ENCODE measurements around the gene ELOB.

The ELOB gene

DNA sequence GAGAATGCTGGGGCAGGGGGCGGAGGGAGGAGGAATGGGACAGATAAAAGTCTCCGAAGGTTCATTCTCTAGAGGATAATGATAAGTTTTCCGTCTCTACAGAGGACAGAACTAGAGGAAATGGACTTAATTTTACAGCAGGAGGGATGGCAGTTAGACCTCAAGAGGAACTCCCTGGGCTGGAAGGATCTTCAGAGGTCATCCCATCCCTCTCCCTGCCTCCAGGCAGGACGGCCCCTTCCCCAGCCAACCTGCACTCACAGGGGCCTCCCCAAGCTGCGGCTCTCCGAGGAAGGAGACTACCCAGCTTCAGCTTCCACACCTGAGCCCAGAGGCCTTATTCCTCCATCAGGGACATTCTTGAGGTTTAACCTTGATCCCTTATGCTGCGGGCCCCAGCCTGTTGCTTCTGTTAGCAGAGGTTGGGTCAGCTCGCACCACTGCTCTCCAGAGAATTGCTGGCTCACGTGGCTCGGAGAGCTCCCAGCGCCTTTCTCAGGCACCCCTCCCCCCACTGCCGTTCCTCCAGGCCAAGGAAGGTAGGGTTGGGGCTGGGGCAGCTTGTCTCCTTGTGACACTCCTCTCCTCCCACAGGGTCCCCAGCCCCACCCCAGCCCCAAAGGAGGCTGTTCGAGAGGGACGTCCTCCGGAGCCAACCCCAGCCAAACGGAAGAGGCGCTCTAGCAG lies 8.5 kb downstream of the ELOB start:
- DNase-seq (ENCODE audit: low read depth in 2 of 2), result no peak

DNA sequence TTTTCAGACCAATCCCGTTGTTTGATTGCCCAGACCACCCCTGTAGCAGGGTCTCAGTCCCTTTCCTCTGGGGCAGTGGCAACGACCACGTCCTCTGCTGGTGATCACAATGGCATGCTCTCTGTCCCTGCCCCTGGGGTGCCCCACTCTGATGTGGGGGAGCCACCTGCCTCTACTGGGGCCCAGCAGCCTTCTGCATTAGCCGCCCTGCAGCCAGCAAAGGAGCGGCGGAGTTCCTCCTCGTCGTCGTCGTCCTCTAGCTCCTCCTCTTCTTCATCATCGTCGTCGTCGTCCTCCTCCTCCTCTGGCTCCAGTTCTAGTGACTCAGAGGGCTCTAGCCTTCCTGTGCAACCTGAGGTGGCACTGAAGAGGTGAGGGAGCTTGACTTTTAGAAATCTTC lies 9.2 kb downstream of the ELOB start:
- DNase-seq (ENCODE audit: low read depth in 2 of 2), result no peak

DNA sequence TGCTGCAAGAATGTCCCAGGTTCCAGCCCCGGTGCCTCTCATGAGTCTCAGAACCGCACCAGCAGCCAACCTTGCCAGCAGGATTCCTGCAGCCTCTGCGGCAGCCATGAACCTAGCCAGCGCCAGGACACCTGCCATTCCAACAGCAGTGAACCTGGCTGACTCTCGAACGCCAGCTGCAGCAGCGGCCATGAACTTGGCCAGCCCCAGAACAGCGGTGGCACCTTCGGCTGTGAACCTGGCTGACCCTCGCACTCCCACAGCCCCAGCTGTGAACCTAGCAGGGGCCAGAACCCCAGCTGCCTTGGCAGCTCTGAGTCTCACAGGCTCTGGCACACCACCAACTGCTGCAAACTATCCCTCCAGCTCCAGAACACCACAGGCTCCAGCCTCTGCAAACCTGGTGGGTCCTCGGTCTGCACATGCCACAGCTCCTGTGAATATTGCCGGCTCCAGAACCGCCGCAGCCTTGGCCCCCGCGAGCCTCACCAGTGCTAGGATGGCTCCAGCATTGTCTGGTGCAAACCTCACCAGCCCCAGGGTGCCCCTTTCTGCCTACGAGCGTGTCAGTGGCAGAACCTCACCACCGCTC lies 9.8 kb downstream of the ELOB start:
- no peak for DNase-seq (ENCODE audit: low read depth in 2 of 2)

DNA sequence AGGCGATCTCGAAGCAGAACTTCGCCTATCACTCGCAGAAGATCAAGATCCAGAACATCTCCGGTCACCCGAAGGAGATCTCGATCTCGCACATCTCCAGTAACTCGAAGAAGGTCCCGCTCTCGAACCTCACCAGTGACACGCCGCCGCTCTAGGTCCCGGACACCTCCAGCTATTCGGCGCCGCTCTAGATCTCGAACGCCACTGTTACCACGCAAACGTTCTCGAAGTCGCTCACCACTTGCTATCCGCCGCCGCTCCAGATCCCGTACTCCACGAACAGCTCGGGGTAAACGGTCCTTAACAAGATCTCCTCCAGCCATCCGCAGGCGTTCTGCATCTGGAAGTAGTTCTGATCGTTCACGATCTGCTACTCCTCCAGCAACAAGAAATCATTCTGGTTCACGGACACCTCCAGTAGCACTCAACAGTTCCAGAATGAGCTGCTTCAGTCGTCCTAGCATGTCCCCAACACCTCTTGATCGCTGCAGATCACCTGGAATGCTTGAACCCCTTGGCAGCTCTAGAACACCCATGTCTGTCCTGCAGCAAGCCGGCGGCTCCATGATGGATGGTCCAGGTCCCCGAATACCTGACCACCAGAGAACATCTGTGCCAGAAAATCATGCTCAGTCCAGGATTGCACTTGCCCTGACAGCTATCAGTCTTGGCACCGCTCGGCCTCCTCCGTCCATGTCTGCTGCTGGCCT lies 10.5 kb downstream of the ELOB start:
- no peak for DNase-seq (ENCODE audit: low read depth in 2 of 2)

DNA sequence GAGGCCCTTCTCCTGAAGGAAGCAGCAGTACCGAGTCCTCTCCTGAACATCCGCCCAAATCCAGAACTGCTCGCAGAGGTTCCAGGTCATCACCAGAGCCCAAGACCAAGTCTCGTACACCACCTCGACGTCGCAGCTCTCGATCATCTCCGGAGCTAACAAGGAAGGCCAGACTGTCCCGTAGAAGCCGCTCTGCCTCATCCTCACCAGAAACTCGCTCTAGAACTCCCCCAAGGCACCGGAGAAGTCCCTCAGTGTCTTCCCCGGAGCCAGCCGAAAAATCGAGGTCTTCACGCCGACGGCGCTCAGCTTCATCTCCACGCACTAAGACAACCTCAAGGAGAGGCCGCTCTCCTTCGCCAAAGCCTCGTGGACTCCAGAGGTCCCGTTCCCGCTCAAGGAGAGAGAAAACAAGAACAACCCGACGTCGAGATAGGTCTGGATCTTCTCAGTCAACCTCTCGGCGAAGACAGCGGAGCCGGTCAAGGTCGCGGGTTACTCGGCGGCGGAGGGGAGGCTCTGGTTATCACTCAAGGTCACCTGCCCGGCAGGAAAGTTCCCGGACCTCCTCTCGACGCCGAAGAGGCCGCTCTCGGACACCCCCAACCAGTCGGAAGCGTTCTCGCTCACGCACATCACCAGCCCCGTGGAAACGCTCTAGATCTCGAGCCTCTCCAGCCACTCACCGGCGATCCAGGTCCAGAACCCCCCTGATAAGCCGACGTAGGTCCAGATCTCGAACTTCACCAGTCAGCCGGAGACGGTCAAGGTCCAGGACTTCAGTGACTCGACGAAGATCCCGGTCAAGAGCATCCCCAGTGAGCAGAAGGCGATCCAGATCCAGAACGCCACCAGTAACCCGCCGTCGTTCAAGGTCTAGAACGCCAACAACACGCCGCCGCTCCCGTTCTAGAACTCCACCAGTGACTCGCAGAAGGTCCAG lies 11.3 kb downstream of the ELOB start:
- DNase-seq (ENCODE audit: low read depth in 2 of 2), result no peak

DNA sequence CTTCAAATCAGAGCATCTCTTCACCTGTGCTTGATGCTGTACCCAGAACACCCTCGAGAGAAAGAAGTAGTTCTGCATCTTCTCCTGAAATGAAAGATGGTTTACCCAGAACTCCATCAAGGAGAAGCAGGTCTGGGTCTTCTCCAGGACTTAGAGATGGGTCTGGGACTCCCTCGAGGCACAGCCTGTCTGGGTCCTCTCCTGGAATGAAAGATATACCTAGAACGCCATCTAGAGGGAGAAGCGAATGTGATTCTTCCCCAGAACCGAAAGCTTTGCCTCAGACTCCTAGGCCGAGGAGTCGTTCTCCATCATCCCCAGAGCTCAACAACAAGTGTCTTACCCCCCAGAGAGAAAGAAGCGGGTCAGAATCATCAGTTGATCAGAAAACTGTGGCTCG lies 12.4 kb downstream of the ELOB start:
- no peak for DNase-seq (ENCODE audit: low read depth in 2 of 2)

DNA sequence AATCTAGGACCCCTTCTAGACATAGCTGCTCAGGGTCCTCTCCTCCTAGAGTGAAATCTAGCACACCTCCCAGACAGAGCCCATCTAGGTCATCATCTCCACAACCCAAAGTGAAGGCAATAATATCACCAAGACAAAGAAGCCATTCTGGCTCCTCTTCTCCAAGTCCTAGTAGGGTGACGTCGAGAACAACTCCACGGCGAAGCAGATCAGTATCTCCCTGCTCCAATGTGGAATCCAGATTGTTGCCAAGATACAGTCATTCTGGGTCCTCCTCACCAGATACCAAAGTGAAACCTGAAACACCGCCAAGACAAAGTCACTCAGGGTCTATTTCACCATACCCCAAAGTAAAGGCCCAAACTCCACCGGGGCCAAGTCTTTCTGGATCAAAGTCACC lies 13.9 kb downstream of the ELOB start:
- no peak for DNase-seq (ENCODE audit: low read depth in 2 of 2)

DNA sequence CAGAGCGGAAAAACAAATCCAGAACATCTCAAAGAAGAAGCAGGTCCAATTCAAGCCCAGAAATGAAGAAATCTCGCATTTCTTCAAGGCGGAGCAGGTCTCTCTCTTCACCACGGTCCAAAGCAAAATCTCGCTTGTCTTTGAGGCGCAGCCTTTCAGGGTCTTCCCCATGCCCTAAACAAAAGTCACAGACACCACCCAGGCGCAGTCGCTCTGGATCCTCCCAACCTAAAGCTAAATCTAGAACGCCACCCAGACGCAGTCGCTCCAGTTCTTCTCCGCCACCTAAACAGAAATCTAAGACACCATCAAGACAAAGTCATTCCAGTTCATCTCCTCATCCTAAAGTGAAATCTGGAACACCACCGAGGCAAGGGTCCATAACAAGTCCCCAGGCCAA lies 14.4 kb downstream of the ELOB start:
- no peak for DNase-seq (ENCODE audit: low read depth in 2 of 2)

DNA sequence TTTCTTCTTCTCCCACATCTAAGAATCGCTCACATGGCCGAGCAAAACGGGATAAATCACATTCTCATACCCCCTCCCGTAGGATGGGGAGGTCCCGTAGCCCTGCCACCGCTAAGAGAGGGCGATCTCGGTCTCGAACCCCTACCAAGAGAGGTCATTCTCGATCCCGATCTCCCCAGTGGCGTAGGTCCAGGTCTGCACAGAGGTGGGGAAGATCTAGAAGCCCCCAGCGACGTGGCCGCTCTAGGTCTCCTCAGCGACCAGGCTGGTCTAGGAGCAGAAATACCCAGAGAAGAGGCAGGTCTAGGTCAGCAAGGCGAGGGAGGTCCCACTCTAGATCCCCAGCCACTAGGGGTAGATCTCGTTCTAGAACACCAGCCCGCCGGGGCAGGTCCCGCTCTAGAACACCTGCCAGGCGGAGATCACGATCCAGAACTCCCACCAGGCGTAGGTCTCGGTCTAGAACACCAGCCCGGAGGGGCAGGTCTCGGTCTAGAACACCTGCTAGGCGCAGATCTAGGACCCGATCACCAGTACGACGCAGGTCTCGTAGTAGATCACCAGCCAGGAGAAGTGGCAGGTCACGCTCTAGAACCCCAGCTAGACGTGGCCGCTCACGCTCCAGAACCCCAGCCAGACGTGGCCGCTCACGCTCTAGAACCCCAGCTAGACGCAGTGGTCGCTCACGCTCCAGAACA lies 15.0 kb downstream of the ELOB start:
- DNase-seq (ENCODE audit: low read depth in 2 of 2), result no peak

DNA sequence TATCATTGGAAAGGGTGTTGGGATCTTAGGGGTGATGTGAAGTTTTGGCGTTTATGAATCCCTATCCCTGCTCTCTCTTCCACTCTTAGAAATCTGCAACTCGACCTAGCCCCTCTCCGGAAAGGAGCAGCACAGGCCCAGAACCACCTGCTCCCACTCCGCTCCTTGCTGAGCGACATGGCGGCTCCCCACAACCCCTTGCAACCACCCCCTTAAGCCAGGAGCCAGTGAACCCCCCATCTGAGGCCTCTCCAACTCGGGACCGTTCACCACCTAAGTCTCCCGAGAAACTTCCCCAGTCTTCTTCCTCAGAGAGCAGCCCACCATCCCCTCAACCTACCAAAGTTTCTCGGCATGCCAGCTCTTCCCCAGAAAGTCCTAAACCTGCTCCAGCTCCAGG lies 15.6 kb downstream of the ELOB start:
- no peak for DNase-seq (ENCODE audit: low read depth in 2 of 2)

DNA sequence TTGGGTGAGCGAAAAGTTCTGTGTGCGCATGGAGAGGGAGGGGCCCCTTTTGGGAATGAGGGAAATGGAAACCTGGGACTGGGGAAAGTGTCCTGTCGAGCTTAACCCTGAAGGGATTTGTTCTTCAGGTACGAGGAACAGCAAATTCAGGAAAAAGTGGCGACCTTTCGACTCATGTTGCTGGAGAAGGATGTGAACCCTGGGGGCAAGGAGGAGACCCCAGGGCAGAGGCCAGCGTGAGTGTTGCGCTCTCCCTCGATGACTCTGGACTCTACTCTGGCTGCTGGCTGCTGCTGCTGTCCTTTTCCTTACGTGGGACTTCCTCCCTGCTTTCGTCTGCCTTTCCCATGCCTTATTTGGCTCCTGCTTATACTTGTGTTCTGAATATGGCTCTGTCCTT lies 19.7 kb downstream of the ELOB start:
- no peak for DNase-seq (ENCODE audit: low read depth in 2 of 2)

DNA sequence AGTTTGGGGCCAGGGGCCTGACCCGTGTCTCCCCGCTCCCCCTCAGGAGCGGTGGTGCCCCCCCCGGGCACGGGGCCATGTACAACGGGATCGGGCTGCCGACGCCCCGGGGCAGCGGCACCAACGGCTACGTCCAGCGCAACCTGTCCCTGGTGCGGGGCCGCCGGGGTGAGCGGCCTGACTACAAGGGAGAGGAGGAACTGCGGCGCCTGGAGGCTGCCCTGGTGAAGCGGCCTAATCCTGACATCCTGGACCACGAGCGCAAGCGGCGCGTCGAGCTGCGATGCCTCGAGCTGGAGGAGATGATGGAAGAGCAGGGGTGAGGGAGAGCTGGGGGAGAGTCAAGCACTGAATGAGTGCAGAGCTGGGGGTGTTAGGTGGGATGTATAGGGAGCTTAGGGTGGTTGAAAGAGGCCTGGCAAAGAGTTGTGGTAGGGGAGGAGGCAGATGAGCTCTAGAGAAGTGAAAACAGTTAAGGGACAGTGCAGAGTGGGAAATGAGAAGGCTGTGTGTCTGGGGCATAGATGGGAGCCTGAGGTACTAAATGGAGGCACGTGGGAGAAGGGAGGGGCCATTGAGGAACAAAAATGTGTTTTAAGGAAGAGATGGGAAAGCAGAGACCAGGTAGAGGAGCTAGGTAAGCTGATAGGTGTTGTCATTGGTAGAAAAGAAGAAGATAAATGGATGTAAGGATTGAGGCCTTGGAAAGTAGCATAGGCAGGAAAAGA lies 20.6 kb downstream of the ELOB start:
- DNase-seq (ENCODE audit: low read depth in 2 of 2), result no peak

DNA sequence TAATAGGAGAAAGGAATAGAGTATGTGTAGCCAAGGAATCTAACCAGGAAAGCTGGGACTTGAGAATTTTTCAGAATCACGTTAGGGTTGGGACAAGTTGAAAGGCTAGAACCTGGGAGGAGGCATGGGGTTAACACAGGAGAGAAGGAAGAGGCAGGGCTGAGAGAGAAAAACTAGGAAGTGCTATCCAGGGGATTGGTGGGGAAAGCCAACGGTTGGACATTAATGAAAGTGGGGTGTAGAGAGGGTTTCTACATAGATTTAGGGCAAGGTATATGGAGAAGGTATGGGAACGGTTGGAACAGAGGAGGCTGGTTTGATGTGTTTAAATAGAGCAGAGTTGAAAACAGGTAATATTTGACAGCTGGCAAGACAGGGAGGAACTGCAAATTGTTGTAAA lies 21.9 kb downstream of the ELOB start:
- no peak for DNase-seq (ENCODE audit: low read depth in 2 of 2)

DNA sequence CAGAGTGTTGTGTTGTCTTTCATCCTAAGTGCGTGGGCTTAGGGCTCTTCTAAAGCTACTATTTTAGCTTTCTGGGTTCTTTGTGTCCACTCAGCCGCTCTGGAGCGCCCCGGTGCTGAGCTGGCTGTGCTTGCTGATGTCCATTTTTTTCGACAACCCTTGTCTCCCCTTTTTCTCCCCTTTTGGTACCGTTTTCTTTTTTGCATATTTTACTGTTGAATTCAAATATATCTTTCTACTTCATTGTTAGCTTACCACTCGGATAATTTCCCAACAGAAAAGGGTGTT lies 23.4 kb downstream of the ELOB start:
- no peak for DNase-seq (ENCODE audit: low read depth in 2 of 2)

DNA sequence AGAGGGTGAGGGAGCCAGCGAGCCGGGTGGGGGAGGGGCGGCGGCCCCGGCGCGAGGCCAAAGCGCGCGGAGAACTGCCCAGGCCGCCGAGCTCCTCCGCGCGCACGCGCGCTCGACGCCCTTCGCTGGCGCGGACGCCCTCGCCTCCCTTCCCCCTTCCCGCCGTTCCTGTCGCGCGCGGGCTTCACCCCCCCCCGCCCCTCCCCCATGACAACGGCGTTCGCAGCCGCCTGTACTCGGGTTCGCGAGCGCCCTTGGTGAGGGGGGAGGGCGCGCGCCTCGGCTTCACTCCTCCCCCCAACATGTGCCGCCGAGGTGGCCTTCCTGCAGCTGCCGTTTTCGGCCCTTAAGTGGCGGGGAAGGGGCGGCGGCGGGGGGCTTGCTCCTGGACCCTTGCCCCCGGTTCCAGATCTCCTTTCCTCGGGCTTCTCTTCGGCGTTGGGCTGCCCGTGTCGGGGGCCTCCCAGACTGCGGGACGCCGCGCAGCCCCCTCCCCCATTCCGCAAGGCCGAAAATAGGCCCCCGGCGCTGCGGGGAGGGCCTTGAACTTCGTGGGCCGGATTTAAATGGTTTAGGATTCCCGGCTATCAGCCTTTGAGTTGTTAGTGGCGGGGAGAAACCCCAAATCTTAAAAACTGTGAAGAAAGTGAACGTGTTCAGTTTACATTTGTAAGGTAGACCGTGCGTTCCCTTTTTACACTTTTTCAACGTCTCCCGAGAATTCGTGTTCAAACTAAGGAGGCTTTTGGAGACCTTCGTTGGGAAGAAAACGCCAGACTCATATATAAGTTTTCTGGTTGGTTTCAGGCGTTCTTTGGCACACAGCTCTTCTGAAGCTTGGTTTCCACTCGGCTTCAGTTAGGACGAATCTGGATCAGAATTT lies 24.0 kb downstream of the ELOB start:
- peak in 1 of 2 donors; percentile 29 for DNase-seq (ENCODE audit: low read depth in 2 of 2)

DNA sequence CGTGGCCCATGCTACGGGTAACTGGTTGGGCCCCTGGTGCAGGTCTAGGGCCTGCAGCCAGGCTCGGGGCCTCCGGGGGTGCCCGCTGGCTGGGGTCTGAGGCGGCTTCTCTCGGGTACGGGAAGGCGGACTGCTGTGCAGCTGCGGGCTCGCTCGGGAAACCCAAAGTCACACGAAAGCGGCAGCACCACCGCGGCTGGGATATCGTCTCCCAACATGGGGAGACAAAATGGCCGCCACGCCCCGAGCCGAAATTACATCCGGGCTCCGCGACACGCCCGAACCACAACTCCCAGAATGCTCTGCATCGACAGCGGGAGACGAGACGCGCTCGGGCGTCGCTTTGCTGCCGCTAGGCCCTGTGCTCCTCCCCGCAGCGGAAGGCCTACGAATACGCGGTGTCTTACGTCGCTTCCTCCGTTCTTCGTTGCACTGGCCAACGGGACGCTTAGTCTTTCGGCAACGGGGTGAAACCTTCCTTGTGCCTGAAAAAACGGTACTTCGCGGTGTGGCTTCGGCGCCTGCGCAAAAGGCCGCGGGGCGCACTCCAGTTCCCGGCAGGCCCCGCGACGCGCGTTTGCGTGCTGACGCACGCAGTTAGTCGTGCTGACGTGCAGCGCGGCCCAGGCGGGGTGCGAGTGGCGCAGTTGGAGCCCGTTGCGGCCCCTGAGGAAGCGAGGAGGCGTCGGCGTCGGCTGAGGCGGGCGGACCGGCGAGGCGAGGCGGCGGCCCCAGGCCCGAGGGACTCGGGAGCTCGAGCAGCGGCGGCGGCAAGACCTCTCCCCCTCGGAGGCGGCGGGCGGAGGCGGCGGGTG lies 24.8 kb downstream of the ELOB start, which contains the start of gene SRRM2:
Gene SRRM2 (plus strand): TSS at position 604 of the 815 bp plus-strand sequence. CDS start 3,727 bp downstream, outside the sequence.
- DNase-seq (ENCODE audit: low read depth in 2 of 2), result peak; percentile 86 to 88

DNA sequence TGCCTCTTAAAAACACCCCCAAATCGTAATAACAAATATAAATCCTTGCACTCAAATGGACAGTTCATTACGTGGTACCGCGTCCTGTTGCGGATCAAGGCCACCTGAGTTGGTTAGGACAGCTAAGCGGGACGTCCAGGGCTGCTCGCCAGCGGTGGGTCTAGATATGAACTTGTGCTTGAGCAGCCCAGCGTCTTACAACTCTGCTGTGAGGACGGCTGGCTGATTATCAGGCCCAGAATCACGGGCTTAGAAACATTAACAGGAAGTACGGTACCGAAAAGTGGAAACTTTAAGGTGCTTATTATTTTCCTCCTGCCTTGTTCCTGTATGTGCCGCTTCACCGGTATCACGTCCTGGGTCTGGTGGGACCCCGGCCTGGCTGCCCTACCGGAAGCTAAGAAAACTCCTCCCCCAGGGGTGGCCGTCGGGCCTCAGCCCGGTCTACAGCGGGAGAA lies 25.5 kb downstream of the ELOB start:
- DNase-seq (ENCODE audit: low read depth in 2 of 2), result no peak

DNA sequence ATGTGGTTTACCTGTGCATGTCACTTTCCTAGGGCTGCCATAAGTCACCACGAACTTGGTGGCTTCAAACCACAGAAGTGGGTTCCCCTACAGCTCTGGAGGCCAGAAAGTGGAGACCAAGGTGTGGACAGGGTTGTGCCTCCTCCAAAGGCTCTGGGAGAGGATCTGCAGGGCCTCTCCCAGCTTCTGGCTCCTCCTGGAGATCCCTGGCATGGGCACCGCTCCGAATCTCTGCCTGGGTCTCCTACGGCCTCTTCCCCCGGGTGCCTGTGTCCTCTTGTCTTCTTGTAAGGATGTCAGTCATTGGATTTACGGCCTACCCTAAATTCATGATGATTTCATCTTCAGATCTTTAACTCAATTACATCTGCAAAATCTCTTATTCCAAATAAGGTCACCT lies 27.1 kb downstream of the ELOB start:
- no peak for DNase-seq (ENCODE audit: low read depth in 2 of 2)

DNA sequence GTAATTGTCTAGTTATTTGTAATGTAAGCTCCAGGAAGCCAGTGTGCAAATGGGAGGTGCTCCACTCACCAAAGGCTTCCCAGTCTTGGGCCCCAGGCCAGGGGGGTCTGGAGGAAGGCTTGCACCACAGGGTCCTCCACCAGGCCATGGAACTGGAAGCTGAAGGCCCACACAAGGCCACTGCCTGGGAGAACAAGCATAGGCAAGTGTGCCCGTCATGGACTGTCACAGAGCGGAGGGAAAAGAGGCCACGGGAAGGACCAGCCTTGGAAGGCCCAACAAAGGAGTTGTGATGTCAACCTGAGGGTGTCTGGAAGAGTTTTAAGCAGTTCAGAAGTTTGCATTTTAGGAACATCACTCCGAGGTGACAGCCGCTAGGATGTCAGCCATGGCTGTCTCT lies 27.6 kb downstream of the ELOB start:
- DNase-seq (ENCODE audit: low read depth in 2 of 2), result no peak
